ENCODE measurements around the gene SPG11.
"Not testable (repeated sequence)": the region's sequence is repeated elsewhere in the genome, so short reads cannot be mapped to it uniquely, and the experiment has no call there.

The SPG11 gene

GRCh38 chr15:44682211-44682610, 18.7 kb upstream of the SPG11 start:
- DNase-seq: no peak

GRCh38 chr15:44676676-44677075, 13.2 kb upstream of the SPG11 start:
- peak; percentile 52 for DNase-seq

- DNase-seq: no peak
Observed at GRCh38 chr15:44675911-44676310, 12.4 kb upstream of the SPG11 start.

GRCh38 chr15:44673639-44674038, 10.2 kb upstream of the SPG11 start:
- no peak for DNase-seq

GRCh38 chr15:44670087-44670950, 6.9 kb upstream of the SPG11 start:
- no peak for DNase-seq

- no peak for DNase-seq
Observed at GRCh38 chr15:44668921-44669320, 5.5 kb upstream of the SPG11 start.

- no peak for DNase-seq
Observed at GRCh38 chr15:44667039-44667360, 3.5 kb upstream of the SPG11 start.

GRCh38 chr15:44666210-44667038, 3.0 kb upstream of the SPG11 start:
- no peak for DNase-seq

GRCh38 chr15:44662478-44663409, 718 bp downstream of the SPG11 start:
- peak; percentile 88 for DNase-seq

- DNase-seq: no peak
Observed at GRCh38 chr15:44661576-44661975, 1.9 kb downstream of the SPG11 start.

- no peak for DNase-seq
Observed at GRCh38 chr15:44659056-44659455, 4.4 kb downstream of the SPG11 start.

- DNase-seq: no peak
Observed at GRCh38 chr15:44657378-44657777, 6.1 kb downstream of the SPG11 start.

- no peak for DNase-seq
Observed at GRCh38 chr15:44656913-44657312, 6.5 kb downstream of the SPG11 start.

GRCh38 chr15:44656298-44656697, 7.2 kb downstream of the SPG11 start:
- no peak for DNase-seq

- DNase-seq: no peak
Observed at GRCh38 chr15:44654858-44655257, 8.6 kb downstream of the SPG11 start.

- DNase-seq: no peak
Observed at GRCh38 chr15:44647637-44648036, 15.8 kb downstream of the SPG11 start.

- DNase-seq: no peak
Observed at GRCh38 chr15:44647036-44647435, 16.4 kb downstream of the SPG11 start.

GRCh38 chr15:44646460-44646859, 17.0 kb downstream of the SPG11 start:
- no peak for DNase-seq

- DNase-seq: no peak
Observed at GRCh38 chr15:44641651-44642050, 21.8 kb downstream of the SPG11 start.

GRCh38 chr15:44636976-44637375, 26.5 kb downstream of the SPG11 start:
- DNase-seq: no peak

GRCh38 chr15:44633603-44634002, 29.9 kb downstream of the SPG11 start:
- no peak for DNase-seq

- not testable (repeated sequence) for DNase-seq
Observed at GRCh38 chr15:44625286-44625685, 38.2 kb downstream of the SPG11 start.

- no peak for DNase-seq
Observed at GRCh38 chr15:44623178-44623577, 40.3 kb downstream of the SPG11 start.
